AG08395 (cell line): ENCODE data around the gene MRPL10.
"Not testable (repeated sequence)": the region's sequence is repeated elsewhere in the genome, so short reads cannot be mapped to it uniquely, and the experiment has no call there.

Source experiments
- DNase-seq: peaks from one replicate; pipeline ENCODE4 v3.0.0; 2012; ENCODE audit warnings: mixed read lengths, low spot score

MRPL10 gene

DNA sequence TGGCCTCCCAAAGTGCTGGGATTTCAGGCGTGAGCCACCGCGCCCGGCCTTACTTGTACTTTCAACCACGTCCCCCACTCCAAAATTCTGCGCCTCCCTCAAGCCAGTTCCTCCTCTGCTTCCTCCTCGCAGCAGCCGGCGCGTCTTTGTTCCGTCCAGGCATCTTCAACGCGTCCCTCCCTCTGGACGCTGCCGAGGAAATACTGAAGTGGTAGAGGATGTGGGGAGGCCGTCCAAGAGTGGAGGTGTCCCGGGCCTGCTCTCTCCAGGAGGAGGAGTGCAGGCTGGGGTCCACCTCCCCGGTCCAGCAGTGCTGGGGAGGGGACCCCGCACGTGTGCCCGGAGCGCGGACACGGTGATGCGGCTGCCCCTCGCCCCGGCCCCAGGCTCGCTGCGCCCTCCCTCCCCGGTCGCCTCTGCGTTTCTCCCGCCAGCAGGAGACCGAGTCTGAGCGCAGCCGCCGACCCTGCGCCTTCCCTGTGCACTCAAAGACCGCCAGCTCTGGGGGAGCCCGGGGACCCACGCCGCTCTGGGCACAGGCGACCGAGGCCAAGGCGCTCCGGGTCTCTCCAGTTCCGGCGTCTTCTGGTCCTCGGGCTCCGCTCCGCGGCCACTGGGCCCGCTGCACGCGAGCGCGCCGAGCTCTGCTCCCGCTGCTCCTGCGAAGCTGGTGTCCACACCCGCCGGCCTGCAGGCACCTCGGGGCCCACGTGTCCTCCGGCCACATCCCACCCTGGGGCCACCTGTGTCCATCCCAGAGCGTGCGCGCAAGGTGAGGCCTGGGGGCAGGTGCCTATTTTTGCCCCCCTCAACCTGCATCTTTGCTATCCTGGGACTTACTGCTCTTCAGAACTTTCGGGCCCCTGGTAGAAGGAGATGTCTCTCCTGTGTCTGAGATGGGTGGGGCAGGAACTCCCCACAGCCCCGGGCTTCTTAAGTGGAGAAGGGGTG is 41.5 kb downstream of the MRPL10 start:
- DNase-seq: peak; percentile 76

DNA sequence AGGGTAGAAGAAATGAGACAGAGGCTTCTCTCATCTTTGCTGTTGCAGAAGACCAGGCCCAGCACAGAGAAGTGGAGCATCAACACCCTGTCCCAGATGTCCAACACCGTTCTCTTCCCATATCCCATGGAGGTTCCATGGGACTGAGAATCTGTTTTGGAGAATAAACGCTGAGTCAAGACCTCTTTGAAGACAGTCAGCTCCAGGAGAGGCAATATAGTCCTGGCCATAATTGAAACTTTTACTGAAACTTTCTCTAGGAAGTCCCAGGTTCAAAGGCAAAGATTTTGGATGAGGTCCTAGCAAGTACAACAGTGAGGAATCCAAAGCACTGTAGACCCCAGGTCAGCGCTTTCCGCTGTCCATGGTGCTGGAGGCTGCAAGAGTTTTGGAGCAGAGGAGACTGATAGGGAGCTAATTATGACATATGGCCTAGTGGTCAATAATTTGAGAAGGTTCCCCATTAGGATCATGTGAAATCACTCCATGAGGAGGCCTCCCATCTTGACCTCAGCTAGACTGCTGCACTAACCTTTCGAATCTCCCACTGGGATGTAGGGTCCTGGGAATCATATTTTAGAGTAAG is 45.7 kb downstream of the MRPL10 start:
- DNase-seq: peak; percentile 12

DNA sequence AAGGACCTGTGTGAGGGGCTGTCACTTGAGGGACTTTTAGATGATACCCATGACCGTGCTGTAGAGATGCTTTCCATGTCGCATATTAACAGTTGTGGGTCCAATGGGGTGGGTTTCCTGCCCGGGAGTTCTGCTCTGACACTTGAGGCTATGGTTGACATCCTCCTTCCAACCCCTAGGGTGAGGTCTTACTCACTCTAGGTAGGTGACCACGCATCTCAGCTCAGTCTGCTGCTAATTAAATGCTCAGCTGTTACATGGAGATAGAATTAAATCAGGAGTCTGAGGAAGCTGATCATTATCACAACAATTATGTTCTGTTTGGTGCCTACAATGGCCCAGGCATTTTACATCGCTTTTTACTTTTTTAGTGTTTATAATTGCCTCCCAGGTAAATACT is 49.9 kb downstream of the MRPL10 start:
- DNase-seq: no peak

DNA sequence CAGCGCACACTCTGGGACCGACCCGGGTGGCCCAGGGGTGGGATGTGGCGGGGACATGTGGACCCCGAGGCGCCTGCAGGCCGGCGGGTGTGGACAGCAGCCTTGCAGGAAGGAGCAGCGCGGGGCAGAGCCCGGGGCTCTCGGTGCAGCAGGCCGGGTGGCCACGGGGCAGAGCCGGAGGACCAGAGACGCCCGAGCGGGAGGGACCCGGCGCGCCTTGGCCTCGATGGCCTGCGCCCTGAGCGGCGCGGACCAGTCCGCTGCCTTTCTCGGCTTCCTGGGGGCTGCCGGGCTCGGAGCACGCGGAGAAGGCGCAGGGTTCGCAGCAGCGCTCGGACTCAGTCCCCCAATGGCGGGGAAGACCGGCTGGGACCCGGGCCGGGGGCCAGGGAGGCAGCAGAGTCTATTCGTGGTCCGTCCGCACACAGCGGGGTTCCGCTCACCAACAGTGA is 53.1 kb downstream of the MRPL10 start:
- no peak for DNase-seq

DNA sequence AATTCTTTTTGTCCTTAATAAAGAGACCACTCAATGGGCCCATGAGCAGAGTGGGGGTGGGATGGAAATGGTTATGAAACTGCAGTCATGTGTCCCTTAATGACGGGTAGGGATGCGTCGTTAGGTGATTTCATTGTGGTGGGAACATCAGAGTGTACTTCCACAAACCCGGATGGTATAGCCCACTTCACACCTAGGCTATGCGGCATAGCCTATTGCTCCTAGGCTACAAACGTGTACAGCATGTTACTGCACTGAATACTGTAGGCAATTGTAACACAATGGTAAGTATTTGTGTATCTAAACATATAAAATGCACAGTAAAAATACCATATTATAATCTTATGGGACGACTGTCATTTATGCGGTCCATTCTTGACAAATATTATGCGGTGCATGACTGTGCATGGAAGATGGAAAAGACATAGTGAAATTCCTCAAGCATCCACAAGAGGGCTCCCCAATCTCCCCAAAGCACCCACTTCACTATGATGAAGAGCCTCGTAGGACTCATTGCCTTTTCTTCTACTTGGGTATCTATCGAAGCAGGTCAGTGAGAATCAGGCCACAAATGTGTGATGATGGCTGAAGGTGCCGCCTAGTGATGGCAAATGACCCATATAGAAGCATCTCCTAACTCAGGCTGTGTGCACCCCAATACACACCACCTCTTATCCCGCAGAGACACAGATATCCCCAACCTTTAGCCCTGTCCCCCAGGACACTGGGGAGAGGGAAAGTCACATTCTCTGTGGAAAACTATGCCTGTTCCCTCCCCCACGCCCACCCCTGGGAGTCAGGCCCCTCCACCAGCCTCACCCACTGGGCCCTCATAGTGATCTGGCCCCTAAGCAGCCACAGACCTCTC is 54.8 kb downstream of the MRPL10 start:
- DNase-seq: peak; percentile 69

DNA sequence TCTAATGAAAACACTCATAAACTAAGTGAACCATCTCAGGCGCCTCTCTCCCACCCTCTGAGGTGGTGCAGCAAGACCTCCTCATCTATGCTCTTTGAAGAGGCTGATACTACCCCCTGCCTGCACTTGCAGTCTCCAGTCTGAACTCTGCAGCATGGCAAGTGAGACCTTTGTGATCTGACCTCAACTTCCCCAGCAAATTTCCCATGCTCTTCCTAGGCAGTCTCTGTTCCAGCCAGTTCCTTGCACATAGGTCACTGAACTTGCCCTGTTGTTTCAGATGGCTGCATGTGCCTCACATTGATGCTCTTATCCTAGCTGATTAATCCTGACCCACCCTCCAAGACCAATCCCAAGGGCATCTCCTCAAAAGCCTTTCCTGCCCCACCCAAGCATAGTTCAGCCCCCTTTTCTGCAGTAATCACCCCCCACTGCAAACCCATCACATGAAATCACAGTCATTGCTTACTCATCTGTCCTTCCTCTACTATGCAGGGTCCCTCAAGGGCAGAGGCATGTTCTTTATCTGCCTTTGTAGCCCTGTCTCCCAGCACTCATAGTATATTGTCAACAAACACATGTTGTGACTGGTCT is 56.3 kb downstream of the MRPL10 start:
- no peak for DNase-seq

DNA sequence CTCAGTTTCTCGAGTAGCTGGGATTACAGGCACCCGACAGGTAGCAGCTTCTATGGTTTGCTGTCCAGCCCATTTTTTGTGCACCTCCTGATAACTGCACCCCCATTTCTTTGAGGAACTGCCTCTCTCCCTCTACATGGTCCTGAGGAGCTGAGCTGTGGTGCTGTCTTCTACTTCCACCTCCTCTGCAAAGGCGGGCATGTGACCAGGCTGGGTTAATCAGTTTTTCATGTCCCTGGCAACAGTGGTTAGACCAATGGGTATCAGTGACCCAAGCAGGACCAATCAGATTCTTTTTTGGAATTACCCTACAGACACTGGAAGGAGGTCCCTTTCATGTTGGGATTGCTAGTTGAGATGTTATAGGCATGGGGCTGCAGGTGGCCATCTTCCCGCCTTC is 57.0 kb downstream of the MRPL10 start:
- no peak for DNase-seq

DNA sequence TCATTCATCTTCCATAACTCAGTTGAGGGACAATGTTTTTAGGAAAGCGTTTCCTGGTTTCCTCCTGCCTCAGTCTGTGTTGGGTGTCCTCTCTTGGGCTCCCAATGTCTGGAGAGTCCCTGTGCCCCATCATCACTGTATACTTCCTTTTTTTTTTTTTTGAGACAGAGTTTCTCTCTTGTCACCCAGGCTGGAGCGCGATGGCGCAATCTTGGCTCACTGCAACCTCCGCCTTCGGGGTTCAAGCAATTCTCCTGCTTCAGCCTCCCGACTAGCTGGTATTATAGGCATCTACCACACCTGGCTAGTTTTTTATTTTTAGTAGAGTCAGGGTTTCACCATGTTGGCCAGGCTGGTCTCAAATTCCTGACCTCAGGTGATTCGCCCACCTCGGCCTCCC is 57.7 kb downstream of the MRPL10 start:
- DNase-seq: not testable (repeated sequence)
